Nephron (organoid): ENCODE measurements around the gene NUAK2.

Source experiments
- H3K27ac Mint-ChIP-seq, 3 experiments: 2 replicates each; pipeline ENCODE4 v1.8.0; 2020; ENCODE audit warnings: mixed read lengths in 3 of 3, mild to moderate bottlenecking in 2 of 3, moderate library complexity in 1 of 3
- H3K27me3 Mint-ChIP-seq: 2 replicates; pipeline ENCODE4 v1.8.0; 2021; ENCODE audit warnings: low read depth, mild to moderate bottlenecking, moderate library complexity, mixed read lengths
- H3K36me3 Mint-ChIP-seq: 2 replicates; pipeline ENCODE4 v1.8.0; 2020; ENCODE audit warnings: low read depth, mixed read lengths
- H3K4me1 Mint-ChIP-seq: 2 replicates; pipeline ENCODE4 v1.8.0; 2020; ENCODE audit warnings: mixed read lengths
- H3K4me3 Mint-ChIP-seq, 3 experiments: 2 replicates each; pipeline ENCODE4 v1.8.0; 2020; ENCODE audit warnings: mild to moderate bottlenecking in 3 of 3, mixed read lengths in 3 of 3, moderate library complexity in 2 of 3
- H3K9me3 Mint-ChIP-seq: 2 replicates; pipeline ENCODE4 v1.8.0; 2020; ENCODE audit warnings: mixed read lengths
- CTCF ChIP-seq, 3 experiments: fragments of 200-600 bp; sonication (generic); IDR thresholded peaks; one replicate each; pipeline ENCODE4 v1.5.0; 2021; ENCODE audit warnings: antibody characterized with exemption in 3 of 3; ENCODE audit not compliant: unreplicated experiment in 3 of 3

NUAK2 gene

GRCh38 chr1:205330150-205330549 is 8.6 kb upstream of the NUAK2 start:
- H3K4me3 Mint-ChIP-seq, result no peak overlapping the region
- H3K9me3 Mint-ChIP-seq, result no peaks in the 10 kb centered on the region
- H3K27ac Mint-ChIP-seq, result no peak overlapping the region
- H3K36me3 Mint-ChIP-seq, result no peaks in the 10 kb centered on the region
- H3K27me3 Mint-ChIP-seq, result peaks cover 18% of the 10 kb centered on the region
- no peak for TF ChIP-seq CTCF (IDR thresholded peaks at IDR 0.05; ENCODE audit: unreplicated experiment in 3 of 3)
- peaks cover 23% of the 10 kb centered on the region for H3K4me1 Mint-ChIP-seq

GRCh38 chr1:205329719-205330118 is 8.2 kb upstream of the NUAK2 start:
- H3K4me3 Mint-ChIP-seq, result no peak overlapping the region
- no peak overlapping the region for H3K27ac Mint-ChIP-seq
- TF ChIP-seq CTCF (IDR thresholded peaks at IDR 0.05; ENCODE audit: unreplicated experiment in 3 of 3), result no peak
- peaks cover 18% of the 10 kb centered on the region for H3K27me3 Mint-ChIP-seq
- no peaks in the 10 kb centered on the region for H3K36me3 Mint-ChIP-seq
- H3K4me1 Mint-ChIP-seq, result peaks cover 26% of the 10 kb centered on the region
- no peaks in the 10 kb centered on the region for H3K9me3 Mint-ChIP-seq

- Mint-ChIP-seq H3K36me3 (no peaks in the 10 kb centered on the region), H3K9me3 (no peaks in the 10 kb centered on the region), H3K4me1 (peaks cover 26% of the 10 kb centered on the region), H3K4me3 (no peak overlapping the region), H3K27ac (peak overlapping the region in 1 of 3 experiments; percentile 12), H3K27me3 (peaks cover 18% of the 10 kb centered on the region)
- TF ChIP-seq CTCF (IDR thresholded peaks at IDR 0.05; ENCODE audit: unreplicated experiment in 3 of 3), result no peak
These were observed 6.9 kb upstream of the NUAK2 start for GRCh38 chr1:205328476-205328875.

- Mint-ChIP-seq H3K27ac (no peak overlapping the region), H3K4me1 (peaks cover 25% of the 10 kb centered on the region), H3K36me3 (no peaks in the 10 kb centered on the region), H3K4me3 (no peak overlapping the region), H3K9me3 (no peaks in the 10 kb centered on the region), H3K27me3 (peaks cover 18% of the 10 kb centered on the region)
- no peak for TF ChIP-seq CTCF (IDR thresholded peaks at IDR 0.05; ENCODE audit: unreplicated experiment in 3 of 3)
These were observed 5.4 kb upstream of the NUAK2 start for GRCh38 chr1:205326812-205327466.

- Mint-ChIP-seq H3K9me3 (no peaks in the 10 kb centered on the region), H3K27ac (peak overlapping the region; percentile 10 to 46 (median 30)), H3K4me1 (peaks cover 26% of the 10 kb centered on the region), H3K36me3 (no peaks in the 10 kb centered on the region), H3K27me3 (peaks cover 24% of the 10 kb centered on the region), H3K4me3 (no peak overlapping the region)
- TF ChIP-seq CTCF (IDR thresholded peaks at IDR 0.05; ENCODE audit: unreplicated experiment in 3 of 3), result peak; percentile 80 to 86 (median 84)
These were observed 3.9 kb upstream of the NUAK2 start for GRCh38 chr1:205325334-205325884.

- Mint-ChIP-seq H3K4me3 (no peak overlapping the region), H3K36me3 (no peaks in the 10 kb centered on the region), H3K27me3 (peaks cover 24% of the 10 kb centered on the region), H3K9me3 (no peaks in the 10 kb centered on the region), H3K27ac (peak overlapping the region in 2 of 3 experiments; percentile 10 to 30), H3K4me1 (peaks cover 28% of the 10 kb centered on the region)
- no peak for TF ChIP-seq CTCF (IDR thresholded peaks at IDR 0.05; ENCODE audit: unreplicated experiment in 3 of 3)
These were observed 3.2 kb upstream of the NUAK2 start for GRCh38 chr1:205324781-205325180.
